GM21619 (cell line): ENCODE results near the gene LRRC41.

Source experiments
- ATAC-seq: cut with Tn5 transposase; IDR thresholded peaks from one replicate; pipeline ENCODE4 v1.9.1; 2021; ENCODE audit not compliant: unreplicated experiment

Gene LRRC41

GRCh38 chr1:46288485-46289133, 14.8 kb downstream of the LRRC41 start:
- no peak for ATAC-seq

- no peak for ATAC-seq
Measured at GRCh38 chr1:46285730-46286477, 17.5 kb downstream of the LRRC41 start.

- no peak for ATAC-seq
Measured at GRCh38 chr1:46284597-46285564, 18.5 kb downstream of the LRRC41 start.

- ATAC-seq: no peak
Measured at GRCh38 chr1:46284058-46284457, 19.4 kb downstream of the LRRC41 start.

GRCh38 chr1:46281021-46281420, 22.4 kb downstream of the LRRC41 start:
- ATAC-seq: no peak

- ATAC-seq: no peak
Measured at GRCh38 chr1:46280092-46280491, 23.3 kb downstream of the LRRC41 start.

- no peak for ATAC-seq
Measured at GRCh38 chr1:46278807-46279206, 24.6 kb downstream of the LRRC41 start.

GRCh38 chr1:46277658-46278373, 25.6 kb downstream of the LRRC41 start:
- ATAC-seq: no peak

- no peak for ATAC-seq
Measured at GRCh38 chr1:46275030-46275337, 28.4 kb downstream of the LRRC41 start.

GRCh38 chr1:46274225-46275029, 29.0 kb downstream of the LRRC41 start:
- no peak for ATAC-seq

GRCh38 chr1:46268578-46268977, 34.8 kb downstream of the LRRC41 start:
- no peak for ATAC-seq

- no peak for ATAC-seq
Measured at GRCh38 chr1:46263146-46263545, 40.3 kb downstream of the LRRC41 start.

GRCh38 chr1:46262508-46262907, 40.9 kb downstream of the LRRC41 start:
- no peak for ATAC-seq

- no peak for ATAC-seq
Measured at GRCh38 chr1:46256523-46256922, 46.9 kb downstream of the LRRC41 start.

- no peak for ATAC-seq
Measured at GRCh38 chr1:46254668-46255067, 48.7 kb downstream of the LRRC41 start.

- no peak for ATAC-seq
Measured at GRCh38 chr1:46248122-46248920, 55.1 kb downstream of the LRRC41 start.

- peak; percentile 92 for ATAC-seq
Measured at GRCh38 chr1:46247436-46248121, 55.8 kb downstream of the LRRC41 start, which contains the start of gene RAD54L. RAD54L (plus strand) TSS chr1:46247763; CDS start chr1:46248406, 643 bp downstream.

GRCh38 chr1:46246548-46247435, 56.6 kb downstream of the LRRC41 start:
- peak; percentile 52 for ATAC-seq
